SK-N-SH (cell line): Measurements from ENCODE around the gene PKP1. TPM values are rescaled to one million over a fixed set of nuclear protein-coding genes. Genes with fewer than 3 reads are reported as not detected.

Experiments used
- CTCF ChIA-PET: fragments of 300-600, 350-600 bp; formaldehyde crosslinking; extraction: SDS; loops from one replicate; lab custom pipeline; 2021; lab: Yijun Ruan, JAX
- POLR2A ChIA-PET: fragments of 350-600 bp; sonication (Branson Sonifier 250); formaldehyde crosslinking; extraction: SDS; loops from one replicate; lab custom pipeline; 2020; ENCODE audit warnings: antibody characterized with exemption, inconsistent platforms; lab: Yijun Ruan, JAX
- DNase-seq: peaks from one replicate; pipeline ENCODE4 v3.0.0; 2012
- H2AFZ ChIP-seq: fragments of 200-600 bp; sonication (generic); 2 replicates; pipeline ENCODE4 v1.8.1; 2016; ENCODE audit warnings: antibody characterized with exemption, mild to moderate bottlenecking, low read depth
- H3F3A ChIP-seq: fragments of 200-600 bp; sonication (generic); replicated peaks from 2 replicates; pipeline ENCODE3; 2016; ENCODE audit warnings: antibody characterized with exemption, mild to moderate bottlenecking; ENCODE audit not compliant: insufficient read depth
- H3K27ac ChIP-seq, 2 experiments: fragments of 200-500 bp in 1 of 2; fragments of 200-600 bp in 1 of 2; sonication (Bioruptor generic) in 1 of 2; sonication (generic), shearing (Covaris generic) in 1 of 2; 2 replicates each; pipeline versions ENCODE4 v1.5.1 to v1.6.1; 2014 to 2016; ENCODE audit warnings: low read depth in 2 of 2, inconsistent platforms in 1 of 2, low read length in 1 of 2, mild to moderate bottlenecking in 1 of 2, mixed read lengths in 1 of 2
- H3K27me3 ChIP-seq: fragments of 200-600 bp; sonication (generic), shearing (Covaris generic); 2 replicates; pipeline ENCODE4 v1.6.1; 2016; ENCODE audit warnings: mixed run types; ENCODE audit not compliant: insufficient read depth
- H3K36me3 ChIP-seq, 2 experiments: fragments of 200-500 bp in 1 of 2; fragments of 200-600 bp in 1 of 2; sonication (Bioruptor generic) in 1 of 2; sonication (generic) in 1 of 2; replicated peaks in 1 of 2; 2 replicates each; pipeline versions ENCODE3 to v1.5.1; 2014 to 2016; ENCODE audit warnings: low read length in 1 of 2, mild to moderate bottlenecking in 1 of 2; ENCODE audit not compliant: insufficient read depth in 2 of 2, control insufficient read depth in 1 of 2
- H3K4me1 ChIP-seq, 2 experiments: fragments of 200-500 bp in 1 of 2; fragments of 200-600 bp in 1 of 2; sonication (Bioruptor generic) in 1 of 2; sonication (generic), shearing (Covaris generic) in 1 of 2; 2 replicates each; pipeline versions ENCODE4 v1.5.1 to v1.6.1; 2014 to 2016; ENCODE audit warnings: low read depth in 1 of 2, low read length in 1 of 2, mixed run types in 1 of 2; ENCODE audit not compliant: insufficient read depth in 2 of 2, control insufficient read depth in 1 of 2
- H3K4me2 ChIP-seq: fragments of 200-600 bp; sonication (generic), shearing (Covaris generic); 2 replicates; pipeline ENCODE4 v1.6.1; 2017; ENCODE audit warnings: mixed run types
- H3K4me3 ChIP-seq, 2 experiments: fragments of 200-500 bp in 1 of 2; fragments of 200-600 bp in 1 of 2; sonication (Bioruptor generic) in 1 of 2; sonication (generic), shearing (Covaris generic) in 1 of 2; 2 replicates each; pipeline versions ENCODE4 v1.5.1 to v1.8.1; 2014 to 2016; ENCODE audit warnings: low read depth in 2 of 2, inconsistent platforms in 1 of 2, low read length in 1 of 2, mild to moderate bottlenecking in 1 of 2, mixed read lengths in 1 of 2, moderate library complexity in 1 of 2
- H3K79me2 ChIP-seq: fragments of 200-600 bp; sonication (generic); 2 replicates; pipeline ENCODE4 v1.8.1; 2017; ENCODE audit warnings: mild to moderate bottlenecking; ENCODE audit not compliant: insufficient read depth
- H3K9ac ChIP-seq: fragments of 200-600 bp; sonication (generic); 2 replicates; pipeline ENCODE4 v1.6.1; 2017; ENCODE audit warnings: mixed run types
- H3K9me2 ChIP-seq: fragments of 200-600 bp; sonication (generic); 2 replicates; pipeline ENCODE4 v1.6.1; 2017; ENCODE audit warnings: mixed run types
- H3K9me3 ChIP-seq: fragments of 200-600 bp; sonication (generic); 2 replicates; pipeline ENCODE4 v1.6.1; 2017; ENCODE audit warnings: mixed run types, mild to moderate bottlenecking, moderate library complexity
- H4K20me1 ChIP-seq: fragments of 200-600 bp; sonication (generic); 2 replicates; pipeline ENCODE4 v1.6.1; 2017; ENCODE audit warnings: mild to moderate bottlenecking, mixed run types; ENCODE audit not compliant: insufficient read depth
- CHD2 ChIP-seq: fragments of 150-350 bp; IDR thresholded peaks from 2 replicates; pipeline ENCODE4 v1.6.1; 2018; ENCODE audit warnings: low read length; ENCODE audit not compliant: partially characterized antibody
- CTCF ChIP-seq: fragments of 200-600 bp; sonication (generic); IDR thresholded peaks from 2 replicates; pipeline ENCODE4 v1.6.1; 2017; ENCODE audit warnings: antibody characterized with exemption, mild to moderate bottlenecking, moderate library complexity
- EZH2phosphoT487 ChIP-seq: fragments of 200-600 bp; sonication (generic); IDR thresholded peaks from 2 replicates; pipeline ENCODE4 v1.6.1; 2017; ENCODE audit warnings: low read depth, mixed run types, mild to moderate bottlenecking, antibody characterized with exemption, moderate library complexity, borderline replicate concordance
- FOXM1 ChIP-seq: IDR thresholded peaks from 2 replicates; pipeline ENCODE4 v1.4.0; 2012; ENCODE audit warnings: low read depth, mild to moderate bottlenecking
- JUND ChIP-seq: IDR thresholded peaks from 2 replicates; pipeline ENCODE4 v1.4.0; 2012
- MEF2A ChIP-seq: IDR thresholded peaks from 2 replicates; pipeline ENCODE4 v1.4.0; 2012; ENCODE audit warnings: low read depth, borderline replicate concordance
- MXI1 ChIP-seq: IDR thresholded peaks from 2 replicates; pipeline ENCODE4 v1.6.1; 2012; ENCODE audit warnings: mild to moderate bottlenecking, low read depth, low read length, improper control_type of control experiment
- POLR2AphosphoS5 ChIP-seq: IDR thresholded peaks from 2 replicates; pipeline ENCODE4 v1.6.1; 2012; ENCODE audit warnings: low read depth, low read length
- RAD21 ChIP-seq: IDR thresholded peaks from 2 replicates; pipeline ENCODE4 v1.6.1; 2012; ENCODE audit warnings: mild to moderate bottlenecking, low read length
- SMC3 ChIP-seq: IDR thresholded peaks from 2 replicates; pipeline ENCODE4 v1.6.1; 2012; ENCODE audit warnings: low read depth, low read length, improper control_type of control experiment
- TAF1 ChIP-seq: IDR thresholded peaks from 2 replicates; pipeline ENCODE4 v1.6.1; 2012; ENCODE audit warnings: low read depth, mild to moderate bottlenecking, low read length, moderate library complexity, borderline replicate concordance
- TCF12 ChIP-seq: IDR thresholded peaks from 2 replicates; pipeline ENCODE4 v1.4.0; 2012
- YY1 ChIP-seq: IDR thresholded peaks from 2 replicates; pipeline ENCODE4 v1.4.0; 2012; ENCODE audit warnings: low read depth, mild to moderate bottlenecking
- WGBS: methylation state at CpG from one replicate; pipeline ENCODE4 v1.1.6; 2017; ENCODE audit warnings: low lambda C conversion rate; 5-methylcytosine and 5-hydroxymethylcytosine counted together
- polyA plus RNA-seq, 3 experiments: library from polyadenylated mRNA; depleted of rRNA; stranded (reverse); fragments of >200 nt; gene quantifications; 2 replicates each; pipeline ENCODE4 v1.2.3, GENCODE V29; 2012
- TF ChIP-seq, protein P1 (sequence below): fragments of 150-350 bp; IDR thresholded peaks from 2 replicates; pipeline ENCODE4 v1.6.1; 2017; ENCODE audit warnings: antibody characterized with exemption, low read length, low read depth, borderline replicate concordance

Gene PKP1
- polyA plus RNA-seq, 1 of the 3 experiments (the other 2 are of a cell fraction), result not detected

DNA sequence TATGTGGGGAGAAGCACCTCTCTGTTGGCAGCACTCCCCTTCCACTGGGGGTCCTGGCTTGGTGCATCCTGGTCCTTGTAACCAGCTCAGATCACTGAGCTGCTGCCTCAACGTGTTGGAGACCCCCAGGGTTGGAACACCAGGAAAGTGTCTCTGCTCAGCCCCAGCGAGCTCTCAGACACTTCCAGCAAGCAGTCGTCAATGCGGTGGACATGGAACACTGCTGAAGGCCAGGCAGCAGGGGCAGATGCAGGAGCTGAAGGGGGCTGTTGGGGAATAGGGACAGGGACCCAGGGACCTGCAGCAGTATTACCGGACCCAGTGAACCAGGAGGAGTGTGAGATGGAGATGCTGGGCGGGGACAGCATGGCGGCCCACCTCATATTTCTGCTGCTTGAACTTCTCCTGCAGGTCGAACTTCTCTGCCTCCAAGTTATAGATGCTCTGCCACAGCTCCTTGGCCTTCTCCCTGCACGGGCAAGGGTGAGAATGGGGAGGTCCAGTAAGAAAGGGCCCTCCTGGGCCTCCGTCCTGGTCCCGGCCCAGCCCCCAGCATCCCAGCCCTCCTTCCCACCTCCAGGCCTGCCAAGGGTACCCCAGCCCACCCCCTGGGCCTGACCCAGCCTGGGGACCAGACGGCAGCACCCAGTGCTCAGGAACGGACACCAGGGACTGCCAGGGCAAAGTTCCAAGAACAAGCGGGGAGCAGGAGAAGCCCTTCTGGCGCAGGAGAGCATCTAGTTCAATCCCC is 77.8 kb downstream of the PKP1 start:
- Histone ChIP-seq H3K27ac (no peak overlapping the region), H3K9me2 (no peaks in the 10 kb centered on the region), H3K4me1 (peaks cover 0 to 5% of the 10 kb centered on the region in 2 experiments; a peak in 1 of 4 replicates), H3K36me3 (no peaks in the 10 kb centered on the region), H3K4me3 (no peak overlapping the region), H3K9ac (no peak overlapping the region), H3K4me2 (no peak overlapping the region), H3K9me3 (no peaks in the 10 kb centered on the region), H3K79me2 (no peaks in the 10 kb centered on the region), H3K27me3 (no peaks in the 10 kb centered on the region; the same call in 1 of the 2 replicates), H4K20me1 (no peaks in the 10 kb centered on the region), H2AFZ (no peak overlapping the region), H3F3A (no peaks in the 10 kb centered on the region)
- DNase-seq, result no peak
- POLR2A ChIA-PET, result no interaction called here
- TF ChIP-seq MEF2A (no peak), CTCF (no peak), POLR2AphosphoS5 (no peak), EZH2phosphoT487 (no peak), FOXM1 (no peak), JUND (no peak), YY1 (no peak), TAF1 (no peak), TCF12 (no peak), MXI1 (no peak)
- TF ChIP-seq, protein P1, sequence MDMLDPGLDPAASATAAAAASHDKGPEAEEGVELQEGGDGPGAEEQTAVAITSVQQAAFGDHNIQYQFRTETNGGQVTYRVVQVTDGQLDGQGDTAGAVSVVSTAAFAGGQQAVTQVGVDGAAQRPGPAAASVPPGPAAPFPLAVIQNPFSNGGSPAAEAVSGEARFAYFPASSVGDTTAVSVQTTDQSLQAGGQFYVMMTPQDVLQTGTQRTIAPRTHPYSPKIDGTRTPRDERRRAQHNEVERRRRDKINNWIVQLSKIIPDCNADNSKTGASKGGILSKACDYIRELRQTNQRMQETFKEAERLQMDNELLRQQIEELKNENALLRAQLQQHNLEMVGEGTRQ, result no peak
- CTCF ChIA-PET, result interaction anchor here (0.6 to 17.5 kb wide), 60 partner anchors 8 to 386 kb away, joined by 3 to 329 read pairs (median 5); partner anchors contain the start of gene TNNT2
- 82% methylated on average over 10 of the region's 15 CpGs for WGBS

- POLR2A ChIA-PET, result no interaction called here
These were observed 78.6 kb downstream of the PKP1 start for GRCh38 chr1:201361652-201362504.

More at GRCh38 chr1:201361652-201362504, 78.6 kb downstream of the PKP1 start:
- Histone ChIP-seq H3K9ac (no peak overlapping the region), H3K27me3 (no peaks in the 10 kb centered on the region; the same call in 1 of the 2 replicates), H3K79me2 (no peaks in the 10 kb centered on the region), H3K36me3 (no peaks in the 10 kb centered on the region), H3K9me2 (no peaks in the 10 kb centered on the region), H3K4me1 (peaks cover 0 to 5% of the 10 kb centered on the region in 2 experiments; a peak in 1 of 4 replicates), H3K4me3 (no peak overlapping the region; a peak in 1 of 4 replicates), H3F3A (no peaks in the 10 kb centered on the region), H3K27ac (no peak overlapping the region), H2AFZ (no peak overlapping the region), H3K4me2 (no peak overlapping the region), H3K9me3 (no peaks in the 10 kb centered on the region), H4K20me1 (no peaks in the 10 kb centered on the region)
- TF ChIP-seq RAD21 (peak; percentile 91), YY1 (no peak), SMC3 (peak; percentile 94), CHD2 (no peak), CTCF (peak; percentile 90)
- peak; percentile 93 for DNase-seq
- 34% methylated on average over 10 of the region's 10 CpGs for whole genome bisulfite sequencing
- CTCF ChIA-PET, result interaction anchor here (0.6 to 17.5 kb wide), 60 partner anchors 9 to 387 kb away, joined by 3 to 329 read pairs (median 5); partner anchors contain the start of gene TNNT2
